ENCODE data around the gene BCL11B.

- no peak for TF ChIP-seq POLR2A (IDR thresholded peaks at IDR 0.05)
- TF ChIP-seq, protein P1, sequence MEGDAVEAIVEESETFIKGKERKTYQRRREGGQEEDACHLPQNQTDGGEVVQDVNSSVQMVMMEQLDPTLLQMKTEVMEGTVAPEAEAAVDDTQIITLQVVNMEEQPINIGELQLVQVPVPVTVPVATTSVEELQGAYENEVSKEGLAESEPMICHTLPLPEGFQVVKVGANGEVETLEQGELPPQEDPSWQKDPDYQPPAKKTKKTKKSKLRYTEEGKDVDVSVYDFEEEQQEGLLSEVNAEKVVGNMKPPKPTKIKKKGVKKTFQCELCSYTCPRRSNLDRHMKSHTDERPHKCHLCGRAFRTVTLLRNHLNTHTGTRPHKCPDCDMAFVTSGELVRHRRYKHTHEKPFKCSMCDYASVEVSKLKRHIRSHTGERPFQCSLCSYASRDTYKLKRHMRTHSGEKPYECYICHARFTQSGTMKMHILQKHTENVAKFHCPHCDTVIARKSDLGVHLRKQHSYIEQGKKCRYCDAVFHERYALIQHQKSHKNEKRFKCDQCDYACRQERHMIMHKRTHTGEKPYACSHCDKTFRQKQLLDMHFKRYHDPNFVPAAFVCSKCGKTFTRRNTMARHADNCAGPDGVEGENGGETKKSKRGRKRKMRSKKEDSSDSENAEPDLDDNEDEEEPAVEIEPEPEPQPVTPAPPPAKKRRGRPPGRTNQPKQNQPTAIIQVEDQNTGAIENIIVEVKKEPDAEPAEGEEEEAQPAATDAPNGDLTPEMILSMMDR (IDR thresholded peaks at IDR 0.05): no peak
Measured at GRCh38 chr14:99314623-99315022, 42.6 kb upstream of the BCL11B start.

Measured in Peyer's patch (tissue), 4 donors.